HG03565 (cell line): ENCODE data around the gene C11orf21.
"Not testable (repeated sequence)": the region's sequence is repeated elsewhere in the genome, so short reads cannot be mapped to it uniquely, and the experiment has no call there.

ENCODE experiments used
- ATAC-seq: cut with Tn5 transposase; IDR thresholded peaks from one replicate; pipeline ENCODE4 v1.9.1; 2021; ENCODE audit warnings: mild to moderate bottlenecking, moderate library complexity; ENCODE audit not compliant: unreplicated experiment

C11orf21 gene

GRCh38 chr11:2301631-2302305, at the start of gene C11orf21, which contains the start of gene TSPAN32:
TSS of gene C11orf21 (minus strand) at chr11:2301918. CDS start at chr11:2301808, 110 bp downstream.
TSS of gene TSPAN32 (plus strand) at chr11:2302013. CDS start at chr11:2302150, 137 bp downstream.
- ATAC-seq, result no peak

DNA sequence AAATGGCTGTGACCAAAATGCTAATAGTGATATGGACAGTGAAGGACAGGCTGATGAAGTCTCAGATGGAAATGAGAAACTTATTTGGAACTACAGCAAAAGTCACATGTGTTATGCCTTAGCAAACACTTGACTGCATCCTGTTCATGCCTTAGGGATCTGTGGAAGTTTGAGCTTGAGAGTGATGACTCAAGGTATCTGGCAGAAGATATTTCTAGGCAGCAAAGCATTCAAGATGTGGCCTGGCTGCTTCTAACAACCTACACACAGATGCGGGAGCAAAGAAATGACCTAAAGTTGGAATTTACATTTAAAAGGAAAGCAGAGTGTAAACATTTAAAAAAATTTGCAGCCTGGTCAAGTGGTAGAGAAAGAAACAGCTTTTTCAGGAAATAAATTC, 47.3 kb upstream of the C11orf21 start:
- no peak for ATAC-seq

GRCh38 chr11:2347308-2347830, 45.7 kb upstream of the C11orf21 start:
- no peak for ATAC-seq

GRCh38 chr11:2346586-2347307, 45.0 kb upstream of the C11orf21 start:
- no peak for ATAC-seq

DNA sequence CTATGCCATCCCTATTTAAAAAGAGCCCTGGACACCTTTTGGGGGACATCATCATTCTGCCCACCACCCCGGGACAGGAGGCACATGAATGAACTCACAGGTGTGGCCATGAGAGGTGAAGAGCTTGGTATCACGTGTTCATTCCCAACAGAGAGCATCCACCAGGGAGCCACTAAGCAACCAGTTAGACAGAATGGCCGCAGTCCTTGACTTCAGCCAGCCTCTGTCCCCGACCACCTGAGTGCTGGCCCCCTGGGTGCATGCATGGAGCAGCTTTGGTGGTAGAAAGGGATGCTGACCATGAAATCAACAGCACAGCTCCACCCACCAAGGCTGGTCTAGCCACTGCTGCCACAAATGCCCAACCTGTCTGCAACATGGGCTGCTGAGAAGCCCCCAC, 44.3 kb upstream of the C11orf21 start:
- ATAC-seq, result no peak

DNA sequence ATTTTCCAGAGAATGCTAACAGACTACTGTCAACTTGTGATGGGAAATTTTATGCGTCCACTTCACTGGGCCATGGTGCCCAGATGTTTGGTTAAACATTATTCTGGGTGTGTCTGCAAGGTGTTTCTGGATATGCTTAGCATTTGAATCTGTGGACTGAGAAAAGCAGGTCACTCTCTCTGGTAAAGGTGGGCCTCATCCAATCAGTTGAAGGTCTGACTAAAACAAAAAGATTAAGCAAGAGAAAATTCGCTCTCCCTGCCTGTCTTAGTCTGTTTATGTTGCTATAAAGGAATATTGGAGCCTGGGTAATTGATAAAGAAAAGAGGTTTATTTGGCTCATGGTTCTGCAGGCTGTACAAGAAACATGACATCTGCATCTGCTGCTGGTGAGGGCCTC, 43.3 kb upstream of the C11orf21 start:
- ATAC-seq, result no peak

DNA sequence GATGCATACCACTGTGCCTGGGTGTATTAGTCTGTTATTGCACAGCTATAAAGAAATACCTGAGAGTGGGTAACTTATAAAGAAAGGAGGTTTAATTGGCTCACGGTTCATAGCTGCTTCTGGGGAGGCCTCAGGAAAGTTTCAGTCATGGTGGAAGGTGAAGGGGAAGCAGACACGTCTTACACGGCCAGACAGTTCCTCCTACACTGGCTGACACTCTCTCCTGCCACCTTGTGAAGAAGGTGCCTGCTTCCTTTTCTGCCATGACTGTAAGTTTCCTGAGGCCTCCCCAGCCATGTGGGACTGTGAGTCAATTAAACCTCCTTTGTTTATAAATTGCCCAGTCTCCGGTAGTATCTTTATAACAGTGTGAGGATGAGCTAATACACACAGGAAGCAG, 41.8 kb upstream of the C11orf21 start:
- no peak for ATAC-seq

GRCh38 chr11:2342981-2343380, 41.3 kb upstream of the C11orf21 start:
- no peak for ATAC-seq

GRCh38 chr11:2342557-2342956, 40.8 kb upstream of the C11orf21 start:
- no peak for ATAC-seq

GRCh38 chr11:2338760-2339159, 37.0 kb upstream of the C11orf21 start:
- not testable (repeated sequence) for ATAC-seq

DNA sequence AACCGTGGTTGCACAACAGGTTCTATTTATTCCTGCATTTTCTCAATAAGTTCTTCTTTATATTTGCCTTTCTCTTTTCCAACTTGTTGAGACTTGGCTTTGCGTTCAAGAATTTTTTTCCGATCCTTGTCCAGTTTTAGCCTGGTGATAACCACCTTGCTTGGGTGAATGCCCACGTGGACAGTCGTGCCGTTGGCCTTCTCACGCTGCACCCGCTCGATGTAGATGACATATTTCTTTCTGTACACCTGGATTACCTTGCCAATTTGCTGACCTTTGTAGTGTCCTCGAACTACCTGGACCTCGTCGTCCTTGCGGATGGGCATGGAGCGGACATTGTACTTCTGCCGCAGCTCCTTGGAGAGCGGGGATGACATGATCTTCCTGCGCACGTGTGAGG, 33.6 kb upstream of the C11orf21 start:
- not testable (repeated sequence) for ATAC-seq

DNA sequence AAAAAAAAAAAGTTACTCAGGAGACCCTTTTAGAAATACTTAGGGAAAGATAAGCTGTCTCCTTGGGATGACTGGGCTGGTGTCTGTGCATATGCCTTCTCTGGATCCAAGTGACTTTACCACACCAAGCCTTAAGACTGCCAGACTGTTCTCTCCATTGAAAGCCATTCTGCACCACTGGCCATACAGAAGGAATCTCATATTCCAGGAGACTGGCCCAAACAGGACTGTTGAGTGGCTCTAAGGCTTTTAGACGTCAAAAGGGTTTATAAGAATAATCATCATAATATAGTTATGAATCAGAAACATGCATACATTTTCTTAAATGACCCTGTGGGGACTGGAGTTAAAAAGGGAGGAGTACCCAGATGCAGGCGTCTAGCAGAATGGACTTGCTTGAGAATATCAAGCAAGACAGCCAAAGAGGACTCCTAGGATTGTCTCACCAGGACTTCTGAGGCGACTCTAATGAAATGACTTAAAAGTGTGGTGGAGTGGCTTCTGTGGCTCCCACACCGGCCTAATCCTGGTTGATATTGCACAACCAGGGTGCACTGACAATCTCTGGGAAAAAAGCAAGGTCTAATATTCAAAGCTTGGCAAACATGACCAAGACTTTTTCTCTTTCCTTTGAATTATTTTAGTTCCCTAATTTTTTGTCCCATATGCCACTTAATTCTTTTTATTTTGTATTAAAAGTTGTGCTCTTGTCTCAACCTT, 31.9 kb upstream of the C11orf21 start:
- not testable (repeated sequence) for ATAC-seq

DNA sequence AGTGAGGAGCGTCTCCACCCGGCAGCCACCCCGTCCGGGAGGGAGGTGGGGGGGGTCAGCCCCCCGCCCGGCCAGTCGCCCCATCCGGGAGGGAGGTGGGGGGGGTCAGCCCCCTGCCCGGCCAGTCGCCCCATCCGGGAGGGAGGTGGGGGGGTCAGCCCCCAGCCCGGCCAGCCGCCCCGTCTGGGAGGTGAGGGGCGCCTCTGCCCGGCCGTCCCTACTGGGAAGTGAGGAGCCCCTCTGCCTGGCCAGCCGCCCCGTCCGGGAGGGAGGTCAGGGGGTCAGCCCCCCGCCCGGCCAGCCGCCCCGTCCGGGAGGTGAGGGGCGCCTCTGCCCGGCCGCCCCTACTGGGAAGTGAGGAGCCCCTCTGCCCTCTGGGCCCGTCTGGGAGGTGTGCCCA, 30.9 kb upstream of the C11orf21 start:
- not testable (repeated sequence) for ATAC-seq

DNA sequence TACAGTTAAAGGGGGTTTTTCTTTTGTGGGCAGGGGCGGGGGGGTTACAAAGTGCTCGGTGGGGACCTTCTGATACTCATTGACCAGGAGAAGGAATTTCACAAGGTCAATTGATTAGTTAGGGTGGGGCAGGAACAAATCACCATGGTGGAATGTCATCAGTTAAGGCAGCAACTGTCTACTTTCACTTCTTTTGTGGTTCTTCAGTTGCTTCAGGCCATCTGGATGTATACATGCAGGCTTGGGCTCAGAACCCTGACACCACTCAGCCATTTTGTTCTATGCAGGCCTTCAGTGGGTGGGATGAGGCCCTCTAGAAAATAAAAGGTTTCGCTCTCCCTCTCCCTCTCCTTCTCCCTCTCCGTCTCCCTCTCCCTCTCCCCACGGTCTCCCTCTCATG, 29.7 kb upstream of the C11orf21 start:
- ATAC-seq, result no peak

- ATAC-seq, result no peak
Measured at GRCh38 chr11:2330696-2331095, 29.0 kb upstream of the C11orf21 start.

DNA sequence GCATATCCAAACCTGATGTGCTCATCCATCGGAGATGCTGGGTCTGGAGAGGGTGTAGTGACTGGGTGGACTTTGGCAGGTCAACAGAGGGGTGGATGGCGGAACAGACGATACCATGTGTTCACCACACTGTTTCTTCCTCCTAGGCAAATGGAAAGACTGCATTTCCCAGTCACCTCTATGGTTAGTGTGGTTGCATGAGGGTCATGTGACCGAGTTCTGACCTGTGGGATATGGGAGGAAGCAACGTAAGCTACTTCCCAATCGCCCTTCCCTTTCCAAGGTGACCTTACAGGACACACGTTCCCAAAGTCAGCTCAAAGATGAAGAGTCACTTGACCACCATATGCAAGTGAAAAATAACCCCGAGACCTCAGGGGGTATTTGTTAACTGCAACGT, 27.8 kb upstream of the C11orf21 start:
- no peak for ATAC-seq

DNA sequence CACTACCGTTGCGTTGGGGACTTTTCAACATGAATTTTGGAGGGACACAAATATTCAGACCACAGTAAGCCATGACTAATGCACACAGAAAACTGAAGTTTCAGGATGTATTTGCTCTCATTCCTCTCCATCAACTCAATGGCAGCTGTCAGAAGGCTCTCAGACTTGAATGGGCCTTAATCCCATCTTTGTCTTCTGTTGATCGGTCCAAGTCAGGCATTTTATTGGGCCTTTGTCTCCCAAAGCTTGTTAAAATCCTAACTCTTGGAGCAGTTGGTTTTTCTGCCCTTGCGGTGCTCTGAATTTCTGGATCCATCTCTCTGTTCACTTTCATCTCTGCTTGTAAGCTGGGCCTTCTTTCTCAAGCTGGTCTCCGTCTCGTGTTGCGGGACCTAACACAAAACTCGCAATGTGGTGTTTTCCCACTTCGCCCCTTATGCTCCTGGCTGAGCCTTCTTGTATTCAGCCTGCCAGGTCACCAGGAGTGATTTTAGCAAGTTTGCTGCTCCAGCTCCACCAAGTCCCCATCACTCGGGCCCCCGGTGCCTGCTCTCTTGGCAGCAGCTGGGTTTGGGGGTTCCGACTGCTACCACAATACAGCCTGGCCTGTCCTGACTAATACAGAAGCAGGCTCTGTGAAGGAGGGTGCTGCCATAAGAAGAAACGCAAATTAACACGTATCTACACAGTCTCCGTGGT, 27.1 kb upstream of the C11orf21 start:
- no peak for ATAC-seq

GRCh38 chr11:2328021-2328420, 26.3 kb upstream of the C11orf21 start:
- no peak for ATAC-seq

- no peak for ATAC-seq
Measured at GRCh38 chr11:2327032-2327431, 25.3 kb upstream of the C11orf21 start.

GRCh38 chr11:2325719-2326118, 24.0 kb upstream of the C11orf21 start:
- no peak for ATAC-seq

- no peak for ATAC-seq
Measured at GRCh38 chr11:2325123-2325522, 23.4 kb upstream of the C11orf21 start.
